ENCODE results near the gene HRG.

DNA sequence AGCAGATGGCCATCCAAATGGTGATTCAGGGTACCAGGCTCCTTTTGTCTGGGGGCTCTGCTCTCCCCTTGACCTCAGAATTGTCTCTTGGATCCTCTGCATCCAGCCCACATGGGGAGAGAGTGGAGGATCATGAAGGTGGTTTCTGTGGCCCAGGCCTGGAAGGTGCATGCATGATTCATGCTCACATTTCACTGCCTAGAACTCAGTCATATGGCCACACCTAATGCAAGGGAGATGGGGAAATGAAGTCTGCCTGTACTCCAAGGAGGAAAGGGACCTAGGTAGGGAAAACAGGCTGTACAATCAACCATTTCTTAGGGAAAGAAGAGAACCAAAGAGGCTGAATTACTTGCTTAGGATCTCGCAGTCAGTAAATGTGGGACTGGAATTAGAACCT, 15.1 kb downstream of the HRG start:
- TF ChIP-seq, protein P1, sequence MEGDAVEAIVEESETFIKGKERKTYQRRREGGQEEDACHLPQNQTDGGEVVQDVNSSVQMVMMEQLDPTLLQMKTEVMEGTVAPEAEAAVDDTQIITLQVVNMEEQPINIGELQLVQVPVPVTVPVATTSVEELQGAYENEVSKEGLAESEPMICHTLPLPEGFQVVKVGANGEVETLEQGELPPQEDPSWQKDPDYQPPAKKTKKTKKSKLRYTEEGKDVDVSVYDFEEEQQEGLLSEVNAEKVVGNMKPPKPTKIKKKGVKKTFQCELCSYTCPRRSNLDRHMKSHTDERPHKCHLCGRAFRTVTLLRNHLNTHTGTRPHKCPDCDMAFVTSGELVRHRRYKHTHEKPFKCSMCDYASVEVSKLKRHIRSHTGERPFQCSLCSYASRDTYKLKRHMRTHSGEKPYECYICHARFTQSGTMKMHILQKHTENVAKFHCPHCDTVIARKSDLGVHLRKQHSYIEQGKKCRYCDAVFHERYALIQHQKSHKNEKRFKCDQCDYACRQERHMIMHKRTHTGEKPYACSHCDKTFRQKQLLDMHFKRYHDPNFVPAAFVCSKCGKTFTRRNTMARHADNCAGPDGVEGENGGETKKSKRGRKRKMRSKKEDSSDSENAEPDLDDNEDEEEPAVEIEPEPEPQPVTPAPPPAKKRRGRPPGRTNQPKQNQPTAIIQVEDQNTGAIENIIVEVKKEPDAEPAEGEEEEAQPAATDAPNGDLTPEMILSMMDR (conservative IDR thresholded peaks at IDR 0.05; ENCODE audit: low read depth, low read length) = no peak
- TF ChIP-seq EZH2 (IDR thresholded peaks at IDR 0.05; ENCODE audit: borderline replicate concordance, low read depth, low read length, poor library complexity, severe bottlenecking) = no peak
